ENCODE results near the gene PPEF2.
"Not testable (repeated sequence)": the region's sequence is repeated elsewhere in the genome, so short reads cannot be mapped to it uniquely, and the experiment has no call there.

The PPEF2 gene

GRCh38 chr4:75848891-75849290, 53.4 kb downstream of the PPEF2 start:
- no peak overlapping the region for H3K4me3 ChIP-seq (ENCODE audit: low read depth, low read length)
- H3K9ac ChIP-seq (ENCODE audit: low read depth, low read length): no peak overlapping the region
- H3K9me3 ChIP-seq (ENCODE audit: control insufficient read depth, insufficient read depth, low read length): no peaks in the 10 kb centered on the region
- no peaks in the 10 kb centered on the region for H3K27me3 ChIP-seq (ENCODE audit: control insufficient read depth, insufficient read depth, low read length)
- H3K4me1 ChIP-seq (ENCODE audit: control insufficient read depth, insufficient read depth, low read length): peaks cover 8% of the 10 kb centered on the region
- no peaks in the 10 kb centered on the region for H3K36me3 ChIP-seq (ENCODE audit: control insufficient read depth, insufficient read depth, low read length)

DNA sequence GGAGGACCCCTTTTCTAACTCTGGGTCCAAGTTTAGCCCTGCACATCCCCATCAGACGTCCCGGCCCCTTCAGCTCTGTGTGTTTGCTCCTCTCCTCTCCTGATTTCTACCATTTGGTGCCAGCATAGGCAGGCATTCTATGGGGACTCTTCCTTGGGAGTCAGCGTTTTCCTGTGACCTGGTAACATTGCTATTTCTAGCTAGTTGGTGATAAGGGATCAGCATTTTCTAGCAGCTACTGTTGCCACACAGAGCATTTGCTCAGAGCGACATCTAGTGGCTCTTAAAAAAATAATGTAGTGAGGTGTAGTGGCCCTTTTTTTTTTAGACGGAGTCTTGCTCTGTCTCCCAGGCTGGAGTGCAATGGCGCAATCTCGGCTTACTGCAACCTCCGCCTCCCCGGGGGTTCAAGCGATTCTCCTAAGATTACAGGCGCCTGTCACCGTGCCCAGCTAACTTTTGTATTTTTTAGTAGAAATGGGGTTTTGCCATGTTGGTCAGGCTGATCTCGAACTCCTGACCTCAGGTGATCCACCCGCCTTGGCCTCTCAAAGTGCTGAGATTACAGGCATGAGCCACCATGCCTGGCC, 54.0 kb downstream of the PPEF2 start:
- not testable (repeated sequence) for H3K9ac ChIP-seq (ENCODE audit: low read depth, low read length); H3K27me3 ChIP-seq (ENCODE audit: control insufficient read depth, insufficient read depth, low read length)

DNA sequence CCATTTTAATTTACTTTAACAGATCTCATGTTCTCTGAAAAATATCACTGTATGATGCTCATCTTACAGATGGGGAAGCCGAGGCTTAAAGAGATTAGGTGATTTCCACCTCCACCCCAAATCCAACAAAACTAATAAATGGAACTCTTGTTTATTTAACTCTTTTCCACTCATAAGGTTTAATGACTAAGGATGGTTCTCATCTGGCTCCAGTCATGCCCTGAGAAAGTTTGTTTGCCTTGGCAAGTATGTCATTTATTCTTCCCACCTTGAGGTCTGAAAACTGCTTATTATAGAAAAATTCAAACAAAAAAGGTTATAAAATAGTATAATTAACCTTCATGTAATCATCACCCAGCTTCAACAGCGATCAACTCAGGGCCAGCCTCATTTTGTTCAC, 56.3 kb downstream of the PPEF2 start:
- no peaks in the 10 kb centered on the region for H3K27me3 ChIP-seq (ENCODE audit: control insufficient read depth, insufficient read depth, low read length)
- no peak overlapping the region for H3K9ac ChIP-seq (ENCODE audit: low read depth, low read length)
- no peaks in the 10 kb centered on the region for H3K36me3 ChIP-seq (ENCODE audit: control insufficient read depth, insufficient read depth, low read length)
- H3K9me3 ChIP-seq (ENCODE audit: control insufficient read depth, insufficient read depth, low read length): no peaks in the 10 kb centered on the region
- H3K4me1 ChIP-seq (ENCODE audit: control insufficient read depth, insufficient read depth, low read length): peaks cover 5% of the 10 kb centered on the region
- no peak overlapping the region for H3K4me3 ChIP-seq (ENCODE audit: low read depth, low read length)

More for the DNA sequence above, 54.0 kb downstream of the PPEF2 start:
- H3K36me3 ChIP-seq (ENCODE audit: control insufficient read depth, insufficient read depth, low read length); H3K4me1 ChIP-seq (ENCODE audit: control insufficient read depth, insufficient read depth, low read length); H3K9me3 ChIP-seq (ENCODE audit: control insufficient read depth, insufficient read depth, low read length); H3K4me3 ChIP-seq (ENCODE audit: low read depth, low read length): not testable (repeated sequence)

- H3K9me3 ChIP-seq (ENCODE audit: control insufficient read depth, insufficient read depth, low read length): no peaks in the 10 kb centered on the region
- no peaks in the 10 kb centered on the region for H3K27me3 ChIP-seq (ENCODE audit: control insufficient read depth, insufficient read depth, low read length)
- H3K9ac ChIP-seq (ENCODE audit: low read depth, low read length): no peak overlapping the region
- H3K4me1 ChIP-seq (ENCODE audit: control insufficient read depth, insufficient read depth, low read length): peaks cover 4% of the 10 kb centered on the region
- H3K36me3 ChIP-seq (ENCODE audit: control insufficient read depth, insufficient read depth, low read length): no peaks in the 10 kb centered on the region
- no peak overlapping the region for H3K4me3 ChIP-seq (ENCODE audit: low read depth, low read length)
Observed at GRCh38 chr4:75844151-75844662, 58.0 kb downstream of the PPEF2 start.

DNA sequence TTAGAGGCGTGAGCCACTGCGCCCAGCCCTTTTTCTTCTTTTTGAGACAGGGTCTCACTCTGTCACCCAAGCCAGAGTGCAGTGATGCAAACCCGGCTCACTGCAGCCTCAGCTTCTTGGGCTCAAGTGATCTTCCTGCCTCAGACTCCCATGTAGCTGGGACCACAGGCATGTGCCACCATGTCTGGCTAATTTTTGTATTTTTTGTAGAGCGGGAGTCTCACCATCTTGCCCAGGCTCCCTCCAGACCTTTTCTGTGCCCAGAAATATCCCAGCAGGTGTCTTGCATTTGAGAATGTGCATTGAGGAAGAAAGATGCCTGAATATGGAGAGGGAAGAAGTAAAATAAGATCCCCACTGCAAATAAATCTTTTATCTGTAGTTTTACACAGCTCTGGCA, 58.7 kb downstream of the PPEF2 start:
- no peaks in the 10 kb centered on the region for H3K27me3 ChIP-seq (ENCODE audit: control insufficient read depth, insufficient read depth, low read length)
- H3K9ac ChIP-seq (ENCODE audit: low read depth, low read length): no peak overlapping the region
- no peaks in the 10 kb centered on the region for H3K9me3 ChIP-seq (ENCODE audit: control insufficient read depth, insufficient read depth, low read length)
- H3K36me3 ChIP-seq (ENCODE audit: control insufficient read depth, insufficient read depth, low read length): no peaks in the 10 kb centered on the region
- H3K4me1 ChIP-seq (ENCODE audit: control insufficient read depth, insufficient read depth, low read length): peaks cover 4% of the 10 kb centered on the region
- H3K4me3 ChIP-seq (ENCODE audit: low read depth, low read length): no peak overlapping the region

DNA sequence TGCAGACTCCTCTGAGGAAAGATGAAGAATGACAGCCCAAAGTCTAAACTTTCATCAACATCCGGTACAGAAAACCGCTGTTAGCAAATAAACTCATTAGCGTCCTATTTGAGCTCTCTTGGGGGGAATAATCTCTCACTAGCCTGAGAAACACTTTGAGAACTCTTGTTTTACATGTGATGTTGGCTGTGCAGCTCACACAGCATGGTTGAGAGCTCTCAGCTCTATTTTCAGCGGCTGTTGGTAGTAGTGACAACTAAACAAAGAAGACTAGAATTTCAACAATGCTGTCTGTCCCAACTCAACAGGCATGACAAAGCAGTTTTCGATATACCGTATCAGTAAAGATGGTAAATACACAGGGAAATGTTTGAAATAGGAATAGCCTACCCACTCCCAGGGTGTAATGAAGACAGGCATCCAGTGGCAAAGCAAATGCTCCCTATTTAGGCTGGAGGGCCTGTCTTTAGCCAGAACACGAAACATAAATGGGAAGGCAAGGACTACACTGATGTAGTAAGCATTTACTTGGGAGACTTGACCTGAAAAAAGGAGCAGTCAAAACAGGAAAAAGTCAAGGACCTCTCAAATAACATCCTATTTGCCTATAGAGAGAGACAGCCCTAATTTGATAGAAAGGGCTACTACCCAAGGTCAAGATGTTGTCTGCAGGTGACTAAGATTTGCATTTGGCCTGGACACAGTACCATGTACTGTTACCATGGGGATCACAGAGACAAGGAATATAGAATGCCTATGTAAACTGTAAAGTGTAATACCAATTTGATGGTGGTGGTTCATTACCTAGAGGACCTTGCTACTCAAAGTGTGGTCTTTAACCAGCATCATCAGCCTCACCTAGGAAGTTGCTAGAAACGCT, 60.4 kb downstream of the PPEF2 start:
- Histone ChIP-seq H3K9me3 (ENCODE audit: control insufficient read depth, insufficient read depth, low read length) (no peaks in the 10 kb centered on the region), H3K27me3 (ENCODE audit: control insufficient read depth, insufficient read depth, low read length) (no peaks in the 10 kb centered on the region), H3K4me3 (ENCODE audit: low read depth, low read length) (no peak overlapping the region), H3K4me1 (ENCODE audit: control insufficient read depth, insufficient read depth, low read length) (no peaks in the 10 kb centered on the region), H3K36me3 (ENCODE audit: control insufficient read depth, insufficient read depth, low read length) (no peaks in the 10 kb centered on the region), H3K9ac (ENCODE audit: low read depth, low read length) (no peak overlapping the region)

DNA sequence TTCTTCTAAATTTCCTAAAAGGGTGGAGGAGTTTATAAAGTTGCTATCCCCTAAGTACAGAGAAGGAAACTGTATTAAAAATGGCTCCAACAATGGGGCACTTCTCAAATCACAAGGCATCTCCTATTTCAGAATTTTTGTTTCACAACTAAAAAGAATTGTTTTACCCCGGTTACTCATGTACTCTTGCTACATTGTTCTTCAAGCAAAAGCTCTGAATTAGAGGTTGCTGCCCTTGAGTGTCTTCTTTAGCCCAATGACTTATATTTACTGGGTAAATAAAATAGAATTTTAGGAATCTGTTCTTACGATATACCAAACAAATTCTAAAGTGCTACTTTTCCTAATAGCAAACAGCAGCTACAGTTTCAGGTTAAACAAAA, 67.5 kb downstream of the PPEF2 start:
- Histone ChIP-seq H3K36me3 (ENCODE audit: control insufficient read depth, insufficient read depth, low read length) (no peaks in the 10 kb centered on the region), H3K4me3 (ENCODE audit: low read depth, low read length) (no peak overlapping the region), H3K4me1 (ENCODE audit: control insufficient read depth, insufficient read depth, low read length) (peaks cover 6% of the 10 kb centered on the region), H3K9me3 (ENCODE audit: control insufficient read depth, insufficient read depth, low read length) (no peaks in the 10 kb centered on the region), H3K27me3 (ENCODE audit: control insufficient read depth, insufficient read depth, low read length) (no peaks in the 10 kb centered on the region), H3K9ac (ENCODE audit: low read depth, low read length) (no peak overlapping the region)

DNA sequence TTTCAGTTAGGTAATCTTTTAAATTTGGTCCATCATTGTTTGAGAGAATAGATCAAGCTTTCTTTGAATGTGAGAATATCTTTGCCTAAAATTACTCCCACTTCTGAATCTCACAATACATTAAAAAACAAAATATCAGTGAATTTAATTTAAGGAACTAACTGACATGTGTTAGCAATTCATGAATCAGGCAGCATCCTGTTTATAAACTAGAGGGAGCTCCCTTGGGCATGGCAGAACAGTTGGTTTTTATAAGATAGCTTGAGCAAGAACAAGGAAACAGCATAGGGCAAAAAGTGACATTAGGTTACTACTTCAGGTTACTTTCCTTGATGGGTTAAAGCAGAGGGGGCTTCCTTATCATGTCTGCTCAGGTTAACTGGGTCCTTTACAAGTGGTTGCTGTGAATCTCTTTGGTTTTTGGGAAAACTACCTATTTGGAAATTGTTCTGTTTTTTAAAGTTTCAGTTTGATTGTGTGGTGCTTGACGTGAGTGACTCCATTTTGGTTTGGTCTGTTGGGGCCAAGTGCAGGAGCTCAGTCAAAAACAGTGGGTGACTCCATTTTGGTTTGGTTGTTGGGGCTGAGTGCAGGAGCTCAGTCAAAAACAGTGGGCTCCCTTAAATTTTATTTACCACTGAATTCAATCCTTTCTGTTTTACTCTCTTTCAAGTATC, 68.0 kb downstream of the PPEF2 start:
- Histone ChIP-seq H3K9me3 (ENCODE audit: control insufficient read depth, insufficient read depth, low read length) (no peaks in the 10 kb centered on the region), H3K27me3 (ENCODE audit: control insufficient read depth, insufficient read depth, low read length) (no peaks in the 10 kb centered on the region), H3K9ac (ENCODE audit: low read depth, low read length) (no peak overlapping the region), H3K36me3 (ENCODE audit: control insufficient read depth, insufficient read depth, low read length) (no peaks in the 10 kb centered on the region), H3K4me3 (ENCODE audit: low read depth, low read length) (no peak overlapping the region), H3K4me1 (ENCODE audit: control insufficient read depth, insufficient read depth, low read length) (peaks cover 6% of the 10 kb centered on the region)

- no peaks in the 10 kb centered on the region for H3K36me3 ChIP-seq (ENCODE audit: control insufficient read depth, insufficient read depth, low read length)
- no peaks in the 10 kb centered on the region for H3K9me3 ChIP-seq (ENCODE audit: control insufficient read depth, insufficient read depth, low read length)
- H3K9ac ChIP-seq (ENCODE audit: low read depth, low read length): no peak overlapping the region
Observed at GRCh38 chr4:75831856-75832405, 70.3 kb downstream of the PPEF2 start.

GRCh38 chr4:75830906-75831305, 71.3 kb downstream of the PPEF2 start:
- H3K9me3 ChIP-seq (ENCODE audit: control insufficient read depth, insufficient read depth, low read length): no peaks in the 10 kb centered on the region

More at GRCh38 chr4:75831856-75832405, 70.3 kb downstream of the PPEF2 start:
- no peaks in the 10 kb centered on the region for H3K27me3 ChIP-seq (ENCODE audit: control insufficient read depth, insufficient read depth, low read length)
- no peak overlapping the region for H3K4me3 ChIP-seq (ENCODE audit: low read depth, low read length)
- H3K4me1 ChIP-seq (ENCODE audit: control insufficient read depth, insufficient read depth, low read length): peaks cover 6% of the 10 kb centered on the region

DNA sequence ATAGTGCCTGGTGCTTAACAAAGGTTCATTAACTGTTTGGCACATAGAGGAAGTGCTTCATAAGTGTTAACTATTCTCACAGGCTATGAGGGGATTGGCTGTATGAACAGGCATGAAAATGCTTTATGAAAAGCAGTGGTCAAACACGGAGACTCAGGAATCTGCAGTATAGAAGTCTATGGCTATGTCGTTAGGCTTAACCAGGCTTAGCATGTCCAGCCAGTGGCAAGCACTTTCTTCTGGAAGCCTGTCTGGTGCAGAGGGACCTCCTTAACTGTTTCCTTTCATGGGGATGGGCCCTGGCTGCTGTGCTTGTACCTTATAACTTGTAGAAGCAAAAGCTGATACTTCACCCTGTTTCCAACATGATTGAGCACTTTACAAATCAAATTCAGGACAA, 78.4 kb downstream of the PPEF2 start:
- no peaks in the 10 kb centered on the region for H3K27me3 ChIP-seq (ENCODE audit: control insufficient read depth, insufficient read depth, low read length)
- no peaks in the 10 kb centered on the region for H3K9me3 ChIP-seq (ENCODE audit: control insufficient read depth, insufficient read depth, low read length)
- no peak overlapping the region for H3K9ac ChIP-seq (ENCODE audit: low read depth, low read length)
- no peaks in the 10 kb centered on the region for H3K36me3 ChIP-seq (ENCODE audit: control insufficient read depth, insufficient read depth, low read length)
- no peak overlapping the region for H3K4me3 ChIP-seq (ENCODE audit: low read depth, low read length)
- H3K4me1 ChIP-seq (ENCODE audit: control insufficient read depth, insufficient read depth, low read length): no peaks in the 10 kb centered on the region

More at GRCh38 chr4:75830906-75831305, 71.3 kb downstream of the PPEF2 start:
- no peak overlapping the region for H3K9ac ChIP-seq (ENCODE audit: low read depth, low read length)
- H3K36me3 ChIP-seq (ENCODE audit: control insufficient read depth, insufficient read depth, low read length): no peaks in the 10 kb centered on the region
- H3K4me1 ChIP-seq (ENCODE audit: control insufficient read depth, insufficient read depth, low read length): peaks cover 6% of the 10 kb centered on the region
- H3K4me3 ChIP-seq (ENCODE audit: low read depth, low read length): no peak overlapping the region
- H3K27me3 ChIP-seq (ENCODE audit: control insufficient read depth, insufficient read depth, low read length): no peaks in the 10 kb centered on the region
